Gastrocnemius medialis (tissue), 4 donors: ENCODE data around the gene SUMO3. TPM values are rescaled to one million over a fixed set of nuclear protein-coding genes. Genes with fewer than 3 reads are reported as not detected.

Experiments
- ATAC-seq, 2 donors: fragments of 150-250 bp; one replicate each; pipeline ENCODE4 v1.9.1; 2016
- DNase-seq, 2 donors: peaks; one replicate each; pipeline ENCODE4 v3.0.0-alpha.2; 2019
- H3K27ac ChIP-seq, 4 donors: fragments of 200-600 bp; sonication (generic); 1 replicate in 1 of 4; 2 replicates in 3 of 4; pipeline ENCODE4 v1.5.1; 2016 to 2018; ENCODE audit warnings: mild to moderate bottlenecking in 2 of 4, moderate library complexity in 1 of 4
- H3K27me3 ChIP-seq, 3 donors: fragments of 200-600 bp; sonication (generic) in 2 of 3; 1 replicate in 1 of 3; 2 replicates in 2 of 3; pipeline versions ENCODE4 v1.5.1 to v1.6.0; 2016 to 2019; ENCODE audit warnings: mild to moderate bottlenecking in 1 of 3, moderate library complexity in 1 of 3
- H3K36me3 ChIP-seq, 2 donors: fragments of 200-600 bp; sonication (generic) in 1 of 2; one replicate each; pipeline ENCODE4 v1.5.1; 2017 to 2018
- H3K4me1 ChIP-seq, 2 donors: fragments of 200-600 bp; sonication (generic) in 1 of 2; one replicate each; pipeline ENCODE4 v1.5.1; 2016 to 2017; ENCODE audit warnings: mild to moderate bottlenecking in 2 of 2
- H3K4me3 ChIP-seq, 4 donors: fragments of 200-600 bp; sonication (generic) in 3 of 4; 1 replicate in 1 of 4; 2 replicates in 3 of 4; pipeline ENCODE4 v1.5.1; 2016 to 2019; ENCODE audit warnings: mild to moderate bottlenecking in 2 of 4
- H3K9me3 ChIP-seq, 3 donors: fragments of 200-600 bp; sonication (generic) in 2 of 3; 1 replicate in 1 of 3; 2 replicates in 2 of 3; pipeline ENCODE4 v1.5.1; 2016 to 2019
- CTCF ChIP-seq, 5 experiments: fragments of 450-650 bp in 3 of 5; fragments of 200-600 bp in 2 of 5; sonication (generic) in 2 of 5; IDR thresholded peaks in 4 of 5; conservative IDR thresholded peaks in 1 of 5; 1 replicate in 4 of 5; 2 replicates in 1 of 5; pipeline ENCODE4 v1.5.1; 2016 to 2019; ENCODE audit warnings: antibody characterized with exemption in 5 of 5, mild to moderate bottlenecking in 3 of 5, moderate library complexity in 3 of 5
- POLR2A ChIP-seq, 2 donors: fragments of 450-650 bp; IDR thresholded peaks; one replicate each; pipeline ENCODE4 v1.6.1; 2017; ENCODE audit warnings: antibody characterized with exemption in 2 of 2, mild to moderate bottlenecking in 2 of 2, moderate library complexity in 2 of 2
- in situ Hi-C, 4 donors: fragments of 200-750 bp; cut with MboI; loops; one replicate each; pipeline versions ENCODE4 v1.15.0 to v1.8.0; 2017; ENCODE audit warnings: low sequenced_read_pairs in 4 of 4
- intact Hi-C: fragments of 100-400 bp; cut with DNase I; formaldehyde crosslinking; loops from one replicate; pipeline ENCODE4 v1.15.1; 2023; ENCODE audit warnings: low total_unique reads
- total RNA-seq, 4 donors: library from RNA; depleted of rRNA; stranded (reverse); fragments of >200 nt; gene quantifications; one replicate each; pipeline versions ENCODE4 v1.1.0 to v1.2.3, GENCODE V29; 2016

The SUMO3 gene
- total RNA-seq, 4 donors from 2014 or later: 49.0 to 85.9 (median 63.7) TPM

- ATAC-seq (no peak), DNase-seq (no peak)
- H3K36me3 ChIP-seq: peaks cover 0 to 14% of the 10 kb centered on the region in 2 donors
- TF ChIP-seq POLR2A (IDR thresholded peaks at IDR 0.05) (no peak), CTCF (IDR thresholded peaks at IDR 0.05 in 4 of 5, conservative IDR thresholded peaks at IDR 0.05 in 1 of 5) (no peak)
- no peaks in the 10 kb centered on the region for H3K27me3 ChIP-seq
- intact Hi-C loops: no loop called here
- no peaks in the 10 kb centered on the region for H3K9me3 ChIP-seq
- in situ Hi-C loops: loop anchor here in 2 of 4 donors (25.0 kb wide), 2 partner anchors 269 to 444 kb away; partner anchors contain the start of gene CFAP410 (in 1 of the 2)
- peaks cover 13 to 21% of the 10 kb centered on the region in 2 donors for H3K4me1 ChIP-seq
- no peak overlapping the region for H3K4me3 ChIP-seq
- no peak overlapping the region for H3K27ac ChIP-seq
Observed at GRCh38 chr21:44780767-44781459, 36.9 kb downstream of the SUMO3 start.

GRCh38 chr21:44780137-44780502 lies 37.7 kb downstream of the SUMO3 start:
- no peaks in the 10 kb centered on the region for H3K9me3 ChIP-seq
- H3K4me3 ChIP-seq: no peak overlapping the region
- intact Hi-C loops (no loop called here), in situ Hi-C loops (loop anchor here in 2 of 4 donors (25.0 kb wide), 2 partner anchors 268 to 443 kb away; partner anchors contain the start of gene CFAP410 (in 1 of the 2))
- DNase-seq (no peak), ATAC-seq (no peak)
- TF ChIP-seq CTCF (IDR thresholded peaks at IDR 0.05 in 4 of 5, conservative IDR thresholded peaks at IDR 0.05 in 1 of 5): no peak
- no peak for TF ChIP-seq POLR2A (IDR thresholded peaks at IDR 0.05)
- peaks cover 0 to 21% of the 10 kb centered on the region in 2 donors for H3K36me3 ChIP-seq
- H3K27ac ChIP-seq: no peak overlapping the region
- H3K4me1 ChIP-seq: peaks cover 13 to 18% of the 10 kb centered on the region in 2 donors
- no peaks in the 10 kb centered on the region for H3K27me3 ChIP-seq

- Histone ChIP-seq H3K36me3 (peaks cover 0 to 26% of the 10 kb centered on the region in 2 donors), H3K9me3 (no peaks in the 10 kb centered on the region), H3K27me3 (no peaks in the 10 kb centered on the region), H3K4me3 (no peak overlapping the region), H3K4me1 (peaks cover 13 to 18% of the 10 kb centered on the region in 2 donors), H3K27ac (no peak overlapping the region)
- intact Hi-C loops: no loop called here
- in situ Hi-C loops: loop anchor here in 2 of 4 donors (25.0 kb wide), 2 partner anchors 267 to 442 kb away; partner anchors contain the start of gene CFAP410 (in 1 of the 2)
- no peak for DNase-seq
- TF ChIP-seq CTCF (IDR thresholded peaks at IDR 0.05 in 4 of 5, conservative IDR thresholded peaks at IDR 0.05 in 1 of 5) (no peak), POLR2A (IDR thresholded peaks at IDR 0.05) (no peak)
- no peak for ATAC-seq
Observed at GRCh38 chr21:44779417-44780136, 38.3 kb downstream of the SUMO3 start.

GRCh38 chr21:44778983-44779382 lies 38.9 kb downstream of the SUMO3 start:
- Histone ChIP-seq H3K27ac (no peak overlapping the region), H3K27me3 (no peaks in the 10 kb centered on the region), H3K9me3 (no peaks in the 10 kb centered on the region), H3K4me1 (peaks cover 13 to 18% of the 10 kb centered on the region in 2 donors), H3K36me3 (peaks cover 0 to 32% of the 10 kb centered on the region in 2 donors), H3K4me3 (no peak overlapping the region)
- TF ChIP-seq POLR2A (IDR thresholded peaks at IDR 0.05) (no peak), CTCF (IDR thresholded peaks at IDR 0.05 in 4 of 5, conservative IDR thresholded peaks at IDR 0.05 in 1 of 5) (no peak)
- no peak for ATAC-seq
- intact Hi-C loops: no loop called here
- DNase-seq: no peak
- in situ Hi-C loops: loop anchor here in 2 of 4 donors (25.0 kb wide), 2 partner anchors 267 to 442 kb away; partner anchors contain the start of gene CFAP410 (in 1 of the 2)
